Endothelial cell of umbilical vein (primary cell): ENCODE data around the gene PTP4A1. TPM values are rescaled to one million over a fixed set of nuclear protein-coding genes. Genes with fewer than 3 reads are reported as not detected.

ENCODE experiments used
- BruUV-seq: library from RNA; stranded (reverse); fragments of 400-500 nt; replicated peaks from 2 replicates; lab custom pipeline; 2021; lab: Mats Ljungman, UMichigan
- CTCF ChIA-PET: fragments of 300-600, 350-600 bp; sonication (Branson Sonifier 250); formaldehyde crosslinking; loops from one replicate; lab custom pipeline; 2021; ENCODE audit warnings: antibody characterized with exemption, inconsistent platforms; lab: Charles Lee
- POLR2A ChIA-PET: fragments of 300-600, 350-600 bp; sonication (Branson Sonifier 250); formaldehyde crosslinking; loops from one replicate; lab custom pipeline; 2021; ENCODE audit warnings: antibody characterized with exemption, inconsistent platforms; lab: Charles Lee
- DNase-seq: peaks from one replicate; pipeline ENCODE4 v3.0.0-alpha.2; 2011; ENCODE audit warnings: low read depth, low spot score
- FAIRE-seq: peaks from 2 replicates; lab custom pipeline; 2011; peaks lifted over from hg19 to GRCh38; lab: Jason Lieb, UNC
- H2AFZ ChIP-seq: 2 replicates; pipeline ENCODE4 v1.6.0; 2012; ENCODE audit warnings: low read depth, low read length, control low read depth, inconsistent platforms
- H3K27ac ChIP-seq: 2 replicates; pipeline ENCODE4 v1.5.1; 2011; ENCODE audit warnings: low read depth, mild to moderate bottlenecking, control low read depth, low read length, moderate library complexity; ENCODE audit not compliant: insufficient read depth
- H3K27me3 ChIP-seq, 2 experiments: 2 replicates each; pipeline versions ENCODE4 v1.6.0 to v1.6.1; 2011; ENCODE audit warnings: low read length in 2 of 2, mixed read lengths in 1 of 2; ENCODE audit not compliant: control insufficient read depth in 2 of 2, insufficient read depth in 2 of 2
- H3K36me3 ChIP-seq, 2 experiments: 2 replicates in 1 of 2; 3 replicates in 1 of 2; pipeline ENCODE4 v1.5.1; 2011; ENCODE audit warnings: low read length in 2 of 2, mild to moderate bottlenecking in 1 of 2, moderate library complexity in 1 of 2; ENCODE audit not compliant: control insufficient read depth in 2 of 2, insufficient read depth in 2 of 2; ENCODE audit errors: extremely low read depth in 1 of 2
- H3K4me1 ChIP-seq: 3 replicates; pipeline ENCODE4 v1.5.1; 2011; ENCODE audit warnings: mild to moderate bottlenecking, low read length; ENCODE audit not compliant: control insufficient read depth, insufficient read depth; ENCODE audit errors: extremely low read depth
- H3K4me2 ChIP-seq: 2 replicates; pipeline ENCODE4 v1.6.1; 2011; ENCODE audit warnings: low read length, control low read depth, mixed read lengths; ENCODE audit not compliant: insufficient read depth
- H3K4me3 ChIP-seq, 3 experiments: fragments of 200-600 bp in 1 of 3; sonication (generic), shearing (Covaris generic) in 1 of 3; replicated peaks in 1 of 3; 2 replicates each; pipeline ENCODE4 v1.5.1; 2011 to 2016; ENCODE audit warnings: control low read depth in 3 of 3, low read length in 3 of 3, mild to moderate bottlenecking in 2 of 3, inconsistent platforms in 1 of 3, low read depth in 1 of 3, moderate library complexity in 1 of 3; ENCODE audit not compliant: insufficient read depth in 1 of 3
- H3K79me2 ChIP-seq: 2 replicates; pipeline ENCODE4 v1.6.0; 2012; ENCODE audit warnings: low read length, inconsistent platforms; ENCODE audit not compliant: control insufficient read depth, insufficient read depth
- H3K9ac ChIP-seq: replicated peaks from 2 replicates; pipeline ENCODE3; 2011; ENCODE audit warnings: low read length, control low read depth; ENCODE audit not compliant: insufficient read depth; ENCODE audit errors: extremely low read depth
- H3K9me1 ChIP-seq: replicated peaks from 3 replicates; pipeline ENCODE4 v1.6.0; 2011; ENCODE audit warnings: mild to moderate bottlenecking, low read length; ENCODE audit not compliant: control insufficient read depth, insufficient read depth; ENCODE audit errors: extremely low read depth
- H3K9me3 ChIP-seq: replicated peaks from 2 replicates; pipeline ENCODE4 v1.5.1; 2012; ENCODE audit warnings: low read length, inconsistent platforms; ENCODE audit not compliant: control insufficient read depth, insufficient read depth
- H4K20me1 ChIP-seq: replicated peaks from 2 replicates; pipeline ENCODE3; 2011; ENCODE audit warnings: mild to moderate bottlenecking, low read length; ENCODE audit not compliant: control insufficient read depth, insufficient read depth; ENCODE audit errors: extremely low read depth
- EZH2 ChIP-seq: IDR thresholded peaks from 2 replicates; pipeline ENCODE4 v1.6.1; 2012; ENCODE audit warnings: borderline replicate concordance, low read depth, mild to moderate bottlenecking, moderate library complexity, low read length, inconsistent platforms; ENCODE audit not compliant: severe bottlenecking
- FOS ChIP-seq: IDR thresholded peaks from 2 replicates; pipeline ENCODE4 v1.6.1; 2011; ENCODE audit warnings: mild to moderate bottlenecking, low read length, moderate library complexity, borderline replicate concordance; ENCODE audit not compliant: insufficient read depth
- GATA2 ChIP-seq: IDR thresholded peaks from 2 replicates; pipeline ENCODE4 v1.7.0; 2011; ENCODE audit warnings: low read depth, mild to moderate bottlenecking, moderate library complexity, mixed read lengths, low read length; ENCODE audit not compliant: insufficient read length, insufficient read depth
- JUN ChIP-seq: IDR thresholded peaks from 2 replicates; pipeline ENCODE4 v1.6.1; 2011; ENCODE audit warnings: borderline replicate concordance, low read depth; ENCODE audit not compliant: insufficient read length, insufficient read depth
- MAX ChIP-seq: IDR thresholded peaks from 2 replicates; pipeline ENCODE4 v1.6.1; 2011; ENCODE audit not compliant: insufficient read depth, insufficient read length
- MYC ChIP-seq: IDR thresholded peaks from one replicate; pipeline ENCODE4 v1.6.1; 2011; ENCODE audit warnings: mild to moderate bottlenecking, low read depth, low read length
- POLR2A ChIP-seq: IDR thresholded peaks from 2 replicates; pipeline ENCODE4 v1.6.1; 2012; ENCODE audit warnings: low read depth, mild to moderate bottlenecking, control low read depth, low read length
- POLR2AphosphoS5 ChIP-seq: IDR thresholded peaks from 2 replicates; pipeline ENCODE4 v1.6.1; 2012; ENCODE audit warnings: low read depth, mild to moderate bottlenecking, control low read depth, low read length, moderate library complexity; ENCODE audit not compliant: insufficient read depth
- dilution Hi-C: fragments of 300-500 bp; cut with MboI; formaldehyde crosslinking; loops from one replicate; pipeline ENCODE4 v1.15.0; 2019; ENCODE audit warnings: low sequenced_read_pairs; ENCODE audit not compliant: extremely low pct_ligation_motif_present
- intact Hi-C: fragments of 100-400 bp; cut with micrococcal nuclease; formaldehyde crosslinking; loops from one replicate; pipeline ENCODE4 v1.10.0; 2022
- polyA plus RNA-seq, 4 experiments: library from polyadenylated mRNA; depleted of rRNA in 3 of 4; stranded (reverse) in 3 of 4; unstranded in 1 of 4; fragments of >200 nt; gene quantifications; 2 replicates each; pipeline versions ENCODE4 v1.2.1 to v1.2.3, GENCODE V29; 2011 to 2012; ENCODE audit warnings: missing spikeins in 1 of 4
- total RNA-seq: library from RNA; stranded (reverse); gene quantifications from 2 replicates; pipeline ENCODE4 v1.2.3, GENCODE V29; 2021
- TF ChIP-seq, protein P1 (sequence below), 2 donors: IDR thresholded peaks; 1 replicate in 1 of 2; 2 replicates in 1 of 2; pipeline ENCODE4 v1.5.1; 2011; ENCODE audit warnings: low read length in 2 of 2, mild to moderate bottlenecking in 2 of 2, moderate library complexity in 2 of 2, control low read depth in 1 of 2, inconsistent platforms in 1 of 2, low read depth in 1 of 2; ENCODE audit not compliant: insufficient read depth in 1 of 2; ENCODE audit errors: extremely low read depth in 1 of 2

Gene PTP4A1
- total and polyA plus RNA-seq, 2 donors (not counting 3 experiments of a cell fraction or from before 2014, with no cell fraction given): 10.8 to 58.4 TPM

DNA sequence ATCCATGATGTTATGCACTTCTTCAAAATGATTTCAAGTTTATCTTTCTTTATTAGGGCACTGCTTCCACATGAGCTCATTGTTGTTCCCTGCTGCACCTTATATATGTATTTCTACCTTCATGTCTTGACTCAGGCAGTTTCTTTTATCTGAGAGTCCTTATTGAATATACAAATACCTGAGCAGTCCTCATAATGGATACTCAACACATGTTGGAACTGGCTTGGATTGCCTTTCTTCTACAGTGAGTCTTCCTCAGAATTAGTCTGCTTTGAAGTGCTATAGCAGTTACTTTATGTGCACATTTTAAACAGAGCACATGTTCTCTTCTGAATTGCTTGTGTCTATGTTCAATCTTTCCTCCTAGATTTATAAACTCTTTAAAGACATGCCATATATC is 45.3 kb upstream of the PTP4A1 start:
- intact Hi-C loops (no loop called here), dilution Hi-C loops (no loop called here)
- H3K27ac ChIP-seq: no peak overlapping the region
- H3K9me3 ChIP-seq: no peaks in the 10 kb centered on the region
- no peak for DNase-seq
- CTCF ChIA-PET: no interaction called here
- H3K79me2 ChIP-seq: no peaks in the 10 kb centered on the region
- TF ChIP-seq, protein P1, sequence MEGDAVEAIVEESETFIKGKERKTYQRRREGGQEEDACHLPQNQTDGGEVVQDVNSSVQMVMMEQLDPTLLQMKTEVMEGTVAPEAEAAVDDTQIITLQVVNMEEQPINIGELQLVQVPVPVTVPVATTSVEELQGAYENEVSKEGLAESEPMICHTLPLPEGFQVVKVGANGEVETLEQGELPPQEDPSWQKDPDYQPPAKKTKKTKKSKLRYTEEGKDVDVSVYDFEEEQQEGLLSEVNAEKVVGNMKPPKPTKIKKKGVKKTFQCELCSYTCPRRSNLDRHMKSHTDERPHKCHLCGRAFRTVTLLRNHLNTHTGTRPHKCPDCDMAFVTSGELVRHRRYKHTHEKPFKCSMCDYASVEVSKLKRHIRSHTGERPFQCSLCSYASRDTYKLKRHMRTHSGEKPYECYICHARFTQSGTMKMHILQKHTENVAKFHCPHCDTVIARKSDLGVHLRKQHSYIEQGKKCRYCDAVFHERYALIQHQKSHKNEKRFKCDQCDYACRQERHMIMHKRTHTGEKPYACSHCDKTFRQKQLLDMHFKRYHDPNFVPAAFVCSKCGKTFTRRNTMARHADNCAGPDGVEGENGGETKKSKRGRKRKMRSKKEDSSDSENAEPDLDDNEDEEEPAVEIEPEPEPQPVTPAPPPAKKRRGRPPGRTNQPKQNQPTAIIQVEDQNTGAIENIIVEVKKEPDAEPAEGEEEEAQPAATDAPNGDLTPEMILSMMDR (IDR thresholded peaks at IDR 0.05; ENCODE audit: extremely low read depth in 1 of 2, insufficient read depth in 1 of 2, low read depth in 1 of 2, low read length in 2 of 2): no peak
- no peak for TF ChIP-seq FOS
- no peak for TF ChIP-seq POLR2A
- no peak for TF ChIP-seq POLR2AphosphoS5
- no peak for TF ChIP-seq MYC
- no peak for TF ChIP-seq MAX
- no peak for TF ChIP-seq JUN
- no peak for TF ChIP-seq EZH2
- TF ChIP-seq GATA2: no peak
- H3K9me1 ChIP-seq: no peaks in the 10 kb centered on the region
- no peaks in the 10 kb centered on the region for H3K36me3 ChIP-seq
- POLR2A ChIA-PET: no interaction called here
- H3K27me3 ChIP-seq: no peaks in the 10 kb centered on the region
- no peak overlapping the region for H2AFZ ChIP-seq
- no peak overlapping the region for H3K4me2 ChIP-seq
- no peaks in the 10 kb centered on the region for H4K20me1 ChIP-seq
- no peak for FAIRE-seq
- no peak overlapping the region for H3K9ac ChIP-seq
- BruUV-seq: no TSS peak
- no peak overlapping the region for H3K4me3 ChIP-seq
- H3K4me1 ChIP-seq: no peaks in the 10 kb centered on the region
